ENCODE measurements around the gene CCDC197. TPM values are rescaled to one million over a fixed set of nuclear protein-coding genes. Genes with fewer than 3 reads are reported as not detected.
A peak's percentile ranks its signal among the peaks of the same experiment; 100 is the strongest.

CCDC197 gene
- total RNA-seq, 2 experiments from 2014 or later = 0.25 TPM; not detected in 1

DNA sequence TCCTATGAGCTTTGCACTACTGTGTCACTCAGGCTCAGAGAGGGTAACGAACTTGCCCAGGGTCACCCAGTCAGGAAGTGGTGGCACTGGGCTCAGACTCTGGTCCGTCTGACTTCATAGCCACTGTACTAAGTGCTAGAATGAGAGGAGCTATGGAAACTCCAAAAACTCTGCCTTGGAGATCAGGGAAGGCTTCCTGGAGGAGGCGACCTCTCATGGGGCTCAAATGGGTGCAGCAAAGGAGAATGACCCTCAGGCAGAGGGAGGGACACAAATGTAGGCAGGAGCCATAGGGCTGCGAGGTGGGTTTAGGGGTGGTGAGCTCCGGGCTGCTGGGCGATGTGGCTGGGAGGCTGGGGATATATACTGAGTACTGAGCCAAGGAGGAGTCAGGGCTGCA, 3.2 kb downstream of the CCDC197 start:
- no peak for ATAC-seq (ENCODE audit: low read depth)
- peaks cover 31% of the 10 kb centered on the region for H3K4me1 Mint-ChIP-seq
- no peaks in the 10 kb centered on the region for H3K9me3 Mint-ChIP-seq
- no peaks in the 10 kb centered on the region for H3K36me3 Mint-ChIP-seq
- no peak for DNase-seq
- POLR2A ChIA-PET = interaction anchor here (1.6 to 2.6 kb wide), 2 partner anchors 30 to 60 kb away, joined by 5 to 15 read pairs; no protein-coding TSS in a partner anchor
- H3K4me3 Mint-ChIP-seq = no peak overlapping the region
- peaks cover 3% of the 10 kb centered on the region for H3K27me3 Mint-ChIP-seq
- no peak overlapping the region for H3K27ac Mint-ChIP-seq

DNA sequence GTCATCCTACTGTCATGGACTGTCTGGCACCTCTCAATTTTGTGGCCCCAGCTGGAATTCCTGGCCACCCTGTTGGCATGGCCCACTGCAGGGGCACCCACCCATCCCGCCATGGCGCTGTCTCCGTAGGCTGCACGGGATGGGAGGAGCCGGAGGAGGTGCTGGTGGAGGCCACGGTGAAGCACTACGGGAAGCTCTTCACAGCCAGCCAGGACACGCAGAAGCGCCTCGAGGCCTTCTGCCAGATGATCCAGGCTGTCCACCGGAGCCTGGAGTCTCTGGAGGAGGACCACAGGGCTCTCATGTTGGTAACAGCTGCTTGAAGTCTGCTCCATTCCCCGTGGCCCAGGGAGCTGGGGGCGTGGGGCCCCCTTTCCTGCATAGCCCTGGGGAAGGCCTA, 3.9 kb downstream of the CCDC197 start:
- H3K4me1 Mint-ChIP-seq = peaks cover 28% of the 10 kb centered on the region
- POLR2A ChIA-PET = interaction anchor here (1.2 to 2.6 kb wide), 2 partner anchors 30 to 61 kb away, joined by 7 to 15 read pairs; no protein-coding TSS in a partner anchor
- ATAC-seq (ENCODE audit: low read depth) = no peak

DNA sequence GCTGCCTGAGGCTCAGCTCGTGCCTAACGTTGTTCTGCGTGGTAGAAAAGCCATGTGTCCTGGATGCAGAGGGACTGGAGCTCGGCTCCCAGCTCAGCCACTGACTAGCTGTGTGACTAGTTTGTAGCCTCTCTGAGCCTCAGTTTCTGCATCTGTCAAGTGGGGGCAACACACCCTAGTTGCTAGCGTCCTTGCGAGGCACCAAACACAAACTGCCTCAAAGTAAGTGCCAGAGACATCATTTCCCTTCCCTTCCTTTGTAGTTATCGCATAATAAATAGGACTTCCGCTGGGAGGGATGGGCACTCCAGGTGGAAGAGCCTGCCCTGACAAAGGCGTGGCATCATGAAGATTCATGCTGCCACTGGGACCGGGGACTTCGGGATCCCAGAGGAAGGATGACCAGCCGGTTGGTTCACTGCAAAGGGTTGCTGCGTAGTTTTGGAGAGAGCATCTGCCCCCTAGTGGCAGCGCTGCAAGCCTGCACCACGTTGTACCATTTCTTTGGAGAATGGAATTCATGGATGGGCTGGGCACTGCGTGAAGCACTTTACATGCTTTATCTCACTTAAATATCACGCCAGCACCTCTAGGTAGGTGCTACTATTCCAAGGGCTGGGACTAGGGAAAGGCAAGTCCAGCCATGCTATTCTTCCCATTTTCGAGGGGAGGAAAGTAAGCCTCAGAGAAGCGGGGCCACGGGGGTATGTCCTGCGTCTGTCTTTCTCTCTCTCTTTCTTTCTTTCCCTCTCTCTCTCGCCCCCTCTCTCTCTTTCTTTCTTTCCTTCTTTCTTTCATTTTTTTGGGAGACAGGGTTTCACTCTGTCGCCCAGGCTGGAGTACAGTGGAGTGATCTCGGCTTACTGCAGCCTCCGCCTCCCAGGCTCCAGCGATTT, 4.6 kb downstream of the CCDC197 start:
- no peaks in the 10 kb centered on the region for H3K36me3 Mint-ChIP-seq
- DNase-seq (peak; percentile 69), ATAC-seq (ENCODE audit: low read depth) (peak; percentile 76)
- POLR2A ChIA-PET = interaction anchor here (1.2 to 3.2 kb wide), 3 partner anchors 31 to 62 kb away, joined by 7 to 15 read pairs (median 12); no protein-coding TSS in a partner anchor
- peak overlapping the region; percentile 47 for H3K27ac Mint-ChIP-seq
- H3K4me1 Mint-ChIP-seq = peaks cover 28% of the 10 kb centered on the region
- H3K9me3 Mint-ChIP-seq = no peaks in the 10 kb centered on the region
- peaks cover 5% of the 10 kb centered on the region for H3K27me3 Mint-ChIP-seq
- peak overlapping the region; percentile 47 for H3K4me3 Mint-ChIP-seq

More for the DNA sequence above, 3.9 kb downstream of the CCDC197 start:
- H3K27me3 Mint-ChIP-seq = peaks cover 5% of the 10 kb centered on the region
- no peaks in the 10 kb centered on the region for H3K9me3 Mint-ChIP-seq
- DNase-seq = no peak
- H3K27ac Mint-ChIP-seq = no peak overlapping the region
- no peaks in the 10 kb centered on the region for H3K36me3 Mint-ChIP-seq
- H3K4me3 Mint-ChIP-seq = no peak overlapping the region

- H3K4me1 Mint-ChIP-seq = peaks cover 29% of the 10 kb centered on the region
- no peak overlapping the region for H3K4me3 Mint-ChIP-seq
Observed at GRCh38 chr14:94003397-94003796, 6.3 kb downstream of the CCDC197 start.

GRCh38 chr14:94004015-94004414, 6.9 kb downstream of the CCDC197 start:
- Mint-ChIP-seq H3K27ac (no peak overlapping the region), H3K9me3 (no peaks in the 10 kb centered on the region), H3K36me3 (no peaks in the 10 kb centered on the region), H3K4me3 (no peak overlapping the region), H3K4me1 (peaks cover 34% of the 10 kb centered on the region), H3K27me3 (peaks cover 5% of the 10 kb centered on the region)
- no peak for DNase-seq
- POLR2A ChIA-PET = interaction anchor here (3.2 kb wide), 1 partner anchor 64 kb away, joined by 12 read pairs; no protein-coding TSS in a partner anchor
- ATAC-seq (ENCODE audit: low read depth) = no peak

More at GRCh38 chr14:94003397-94003796, 6.3 kb downstream of the CCDC197 start:
- Mint-ChIP-seq H3K36me3 (no peaks in the 10 kb centered on the region), H3K27ac (no peak overlapping the region), H3K27me3 (peaks cover 5% of the 10 kb centered on the region), H3K9me3 (no peaks in the 10 kb centered on the region)
- ATAC-seq (ENCODE audit: low read depth) (no peak), DNase-seq (no peak)
- POLR2A ChIA-PET = interaction anchor here (3.2 kb wide), 1 partner anchor 64 kb away, joined by 12 read pairs; no protein-coding TSS in a partner anchor

DNA sequence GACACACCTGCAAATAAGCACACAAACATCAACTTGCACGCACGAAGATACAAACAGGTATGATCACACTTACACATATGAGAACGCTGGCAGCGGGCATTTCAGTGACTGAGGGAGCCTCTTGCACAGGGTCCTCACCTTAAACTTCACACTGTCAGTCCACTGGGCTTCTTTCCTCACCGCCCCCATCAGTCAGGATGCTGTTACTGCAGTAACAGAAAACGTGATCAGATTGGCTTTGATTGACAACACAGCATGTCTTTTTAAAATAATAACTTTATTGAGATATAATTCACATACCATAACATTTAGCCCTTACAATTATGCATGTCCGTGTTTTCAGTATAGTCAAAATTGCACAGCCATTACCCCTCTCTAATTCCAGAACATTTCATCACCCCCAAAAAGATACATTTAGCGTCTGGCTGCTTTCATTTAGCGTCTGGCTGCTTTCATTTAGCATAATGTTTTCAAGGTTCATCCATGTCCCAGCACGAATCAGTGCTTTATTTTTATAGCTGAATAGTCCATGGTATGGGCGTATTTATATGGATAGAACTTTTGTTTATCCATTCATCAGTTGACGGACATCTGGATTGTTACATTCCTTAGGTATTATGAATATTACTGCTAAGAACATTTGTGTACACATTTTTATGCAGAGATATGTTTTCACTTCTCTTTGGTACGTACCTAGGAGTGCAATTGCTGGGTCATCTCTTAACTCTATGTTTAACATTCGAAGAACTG, 8.4 kb downstream of the CCDC197 start:
- ATAC-seq (ENCODE audit: low read depth) = no peak
- Mint-ChIP-seq H3K27me3 (peaks cover 7% of the 10 kb centered on the region), H3K36me3 (no peaks in the 10 kb centered on the region), H3K9me3 (no peaks in the 10 kb centered on the region), H3K4me1 (peaks cover 43% of the 10 kb centered on the region), H3K27ac (no peak overlapping the region), H3K4me3 (no peak overlapping the region)
- no peak for DNase-seq
- POLR2A ChIA-PET = interaction anchor here (3.2 kb wide), 1 partner anchor 66 kb away, joined by 12 read pairs; no protein-coding TSS in a partner anchor

DNA sequence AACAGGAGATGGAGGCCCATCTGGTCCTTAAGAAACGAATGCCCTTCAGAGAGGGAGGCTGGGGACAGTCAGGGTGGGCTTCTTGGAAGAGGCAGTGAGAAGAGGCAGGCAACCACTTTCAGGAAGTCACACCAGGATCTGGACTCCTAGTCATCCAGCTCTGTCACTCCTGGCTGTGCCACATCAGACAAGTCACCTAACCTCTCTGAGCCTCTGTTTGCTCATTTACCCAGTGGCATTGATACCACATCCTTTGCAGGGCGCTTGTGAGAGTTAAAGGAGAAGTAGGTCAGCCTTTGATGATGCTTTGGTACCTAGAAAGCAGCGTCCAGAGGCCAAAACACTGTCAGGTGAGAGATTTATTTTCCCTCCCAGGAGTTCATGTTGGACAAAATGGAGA, 11.1 kb downstream of the CCDC197 start:
- peaks cover 54% of the 10 kb centered on the region for H3K4me1 Mint-ChIP-seq
- peak overlapping the region; percentile 29 for H3K4me3 Mint-ChIP-seq
- DNase-seq (no peak), ATAC-seq (ENCODE audit: low read depth) (peak; percentile 67)
- peaks cover 13% of the 10 kb centered on the region for H3K27me3 Mint-ChIP-seq
- H3K36me3 Mint-ChIP-seq = no peaks in the 10 kb centered on the region
- no peaks in the 10 kb centered on the region for H3K9me3 Mint-ChIP-seq
- POLR2A ChIA-PET = interaction anchor here (0.9 to 1.6 kb wide), 2 partner anchors 38 to 68 kb away, joined by 3 to 4 read pairs; no protein-coding TSS in a partner anchor
- peak overlapping the region; percentile 20 for H3K27ac Mint-ChIP-seq

DNA sequence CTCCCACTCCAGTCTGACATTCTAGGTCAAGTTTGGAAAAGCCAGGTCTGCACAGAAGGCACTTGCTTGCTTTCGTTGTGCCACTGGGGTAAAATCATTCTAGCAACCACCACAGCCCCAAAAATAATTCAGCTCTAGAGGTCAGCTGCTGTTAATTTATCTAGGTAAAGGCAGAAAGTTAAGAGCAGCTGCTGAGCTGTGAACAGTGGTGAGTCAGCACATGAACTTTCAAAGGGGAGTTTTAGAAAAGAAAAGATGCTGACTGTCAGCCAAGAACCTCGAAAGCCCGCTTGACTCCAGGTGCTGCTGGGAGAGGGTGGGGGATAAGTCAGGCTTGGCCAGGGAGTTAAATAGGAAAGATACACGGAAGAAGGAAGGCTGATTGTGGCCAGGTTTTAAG, 12.7 kb downstream of the CCDC197 start:
- no peaks in the 10 kb centered on the region for H3K9me3 Mint-ChIP-seq
- H3K36me3 Mint-ChIP-seq = no peaks in the 10 kb centered on the region
- H3K27ac Mint-ChIP-seq = no peak overlapping the region
- DNase-seq = no peak
- no peak for ATAC-seq (ENCODE audit: low read depth)
- H3K4me1 Mint-ChIP-seq = peaks cover 53% of the 10 kb centered on the region
- H3K4me3 Mint-ChIP-seq = peak overlapping the region; percentile 31
- peaks cover 15% of the 10 kb centered on the region for H3K27me3 Mint-ChIP-seq
- POLR2A ChIA-PET = interaction anchor here (1.3 kb wide), 1 partner anchor 32 kb away, joined by 3 read pairs; no protein-coding TSS in a partner anchor

DNA sequence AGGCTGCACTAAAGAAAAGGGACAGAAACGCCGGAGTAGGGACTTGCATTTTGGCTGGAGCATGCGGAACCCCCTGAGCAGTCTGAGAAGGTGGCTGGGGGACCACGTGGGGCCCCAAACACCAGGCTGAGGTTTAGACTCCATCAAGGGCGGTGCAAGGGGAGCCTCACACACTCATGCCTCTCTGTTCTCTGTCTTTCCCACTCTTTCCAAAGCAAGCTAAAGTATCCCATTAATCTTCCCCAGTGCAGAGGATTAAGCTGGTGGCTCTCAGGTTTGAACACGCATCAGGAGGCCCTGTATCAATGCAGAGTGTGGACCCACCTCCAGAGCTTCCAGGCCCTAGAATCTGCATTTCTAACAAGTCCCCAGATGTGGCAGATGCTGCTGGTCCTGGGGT, 13.5 kb downstream of the CCDC197 start:
- DNase-seq (no peak), ATAC-seq (ENCODE audit: low read depth) (no peak)
- Mint-ChIP-seq H3K4me3 (no peak overlapping the region), H3K36me3 (no peaks in the 10 kb centered on the region), H3K27ac (no peak overlapping the region), H3K27me3 (peaks cover 17% of the 10 kb centered on the region), H3K4me1 (peaks cover 49% of the 10 kb centered on the region), H3K9me3 (no peaks in the 10 kb centered on the region)
- POLR2A ChIA-PET = interaction anchor here (0.9 to 2.1 kb wide), 4 partner anchors 15 to 51 kb away, joined by 3 to 7 read pairs (median 6); partner anchors contain the start of gene OTUB2

- Mint-ChIP-seq H3K27me3 (peaks cover 23% of the 10 kb centered on the region), H3K27ac (peak overlapping the region; percentile 74), H3K9me3 (no peaks in the 10 kb centered on the region), H3K4me1 (peaks cover 49% of the 10 kb centered on the region), H3K36me3 (no peaks in the 10 kb centered on the region), H3K4me3 (peak overlapping the region; percentile 69)
- POLR2A ChIA-PET = interaction anchor here (1.5 to 2.1 kb wide), 3 partner anchors 14 to 52 kb away, joined by 5 to 7 read pairs (median 7); partner anchors contain the start of gene OTUB2
- ATAC-seq (ENCODE audit: low read depth) = peak; percentile 80
- DNase-seq = no peak
Observed at GRCh38 chr14:94011795-94012194, 14.7 kb downstream of the CCDC197 start.

DNA sequence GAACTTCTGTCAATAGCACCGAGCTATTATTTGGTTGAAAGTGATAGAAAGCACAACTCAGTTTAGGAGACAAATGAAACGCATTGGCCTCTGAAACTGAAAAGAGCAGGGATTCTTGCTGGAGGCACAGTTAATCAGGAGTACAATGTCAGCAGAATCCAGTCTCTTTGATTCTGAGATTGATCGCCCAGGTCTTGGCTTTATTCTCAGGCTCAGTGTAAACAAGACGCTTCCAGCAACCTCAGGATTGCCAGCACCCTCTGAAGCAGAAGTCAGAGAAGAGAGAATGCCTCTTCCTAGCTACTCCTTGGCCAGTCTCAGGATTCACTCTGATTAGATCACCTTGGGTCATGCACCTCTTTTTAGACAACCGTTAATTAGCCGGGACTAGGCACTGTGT, 17.3 kb downstream of the CCDC197 start:
- no peaks in the 10 kb centered on the region for H3K36me3 Mint-ChIP-seq

DNA sequence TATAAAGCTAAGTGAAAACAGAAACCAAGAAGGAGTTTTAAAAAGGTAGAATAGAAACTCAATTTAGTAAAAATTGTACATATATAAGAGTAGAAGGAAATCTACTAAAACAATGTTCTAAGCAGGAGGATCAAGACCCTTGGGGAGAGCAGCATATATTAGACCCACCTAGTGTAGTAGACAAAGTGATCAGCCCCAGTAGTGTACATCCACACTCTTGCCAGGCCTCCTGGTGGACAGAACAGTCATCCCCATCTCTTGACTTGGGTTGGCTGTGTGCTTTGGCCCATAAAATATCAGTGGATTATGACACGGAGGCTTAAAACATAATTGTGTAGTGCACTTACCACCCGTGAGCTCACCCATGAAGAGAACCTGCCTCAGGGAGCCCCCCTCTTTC, 18.1 kb downstream of the CCDC197 start:
- DNase-seq (no peak), ATAC-seq (ENCODE audit: low read depth) (no peak)
- POLR2A ChIA-PET = no interaction called here
- Mint-ChIP-seq H3K9me3 (no peaks in the 10 kb centered on the region), H3K27ac (no peak overlapping the region), H3K4me3 (no peak overlapping the region), H3K36me3 (no peaks in the 10 kb centered on the region), H3K4me1 (peaks cover 24% of the 10 kb centered on the region), H3K27me3 (peaks cover 40% of the 10 kb centered on the region)

More for the DNA sequence above, 17.3 kb downstream of the CCDC197 start:
- POLR2A ChIA-PET = no interaction called here
- ATAC-seq (ENCODE audit: low read depth) = no peak
- H3K27me3 Mint-ChIP-seq = peaks cover 36% of the 10 kb centered on the region
- no peak overlapping the region for H3K4me3 Mint-ChIP-seq
- H3K9me3 Mint-ChIP-seq = no peaks in the 10 kb centered on the region
- H3K4me1 Mint-ChIP-seq = peaks cover 30% of the 10 kb centered on the region
- DNase-seq = no peak
- H3K27ac Mint-ChIP-seq = no peak overlapping the region

DNA sequence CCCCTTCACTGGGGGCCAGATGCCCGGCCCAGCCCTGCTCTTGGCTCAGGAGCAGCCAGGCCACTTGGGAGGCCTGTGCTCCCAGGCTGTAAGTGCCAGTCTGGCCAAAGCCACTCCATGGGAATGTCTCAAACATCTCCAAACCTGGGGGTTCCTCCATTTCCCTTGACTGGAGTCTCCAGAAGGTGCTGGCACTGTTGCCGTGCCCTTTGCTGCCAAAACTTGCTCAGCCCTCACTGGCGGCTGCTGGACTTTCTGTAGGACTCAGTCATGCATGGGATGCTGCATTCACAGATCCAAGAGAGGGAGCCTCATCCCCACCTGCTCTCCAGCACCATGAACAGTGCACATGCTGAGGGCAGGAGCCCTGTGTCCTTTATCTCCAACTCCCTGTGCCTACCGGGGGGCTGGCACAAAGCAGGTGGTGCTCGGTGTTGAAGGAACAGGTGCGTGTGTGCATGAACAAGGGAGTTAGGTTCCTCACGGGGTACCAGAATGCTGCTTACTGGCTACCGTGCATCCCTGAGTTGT, 19.4 kb downstream of the CCDC197 start:
- H3K4me3 Mint-ChIP-seq = no peak overlapping the region
- no peak overlapping the region for H3K27ac Mint-ChIP-seq
- H3K4me1 Mint-ChIP-seq = peaks cover 23% of the 10 kb centered on the region
- POLR2A ChIA-PET = no interaction called here
- no peak for ATAC-seq (ENCODE audit: low read depth)
- no peak for DNase-seq
- H3K9me3 Mint-ChIP-seq = no peaks in the 10 kb centered on the region
- H3K36me3 Mint-ChIP-seq = no peaks in the 10 kb centered on the region
- peaks cover 41% of the 10 kb centered on the region for H3K27me3 Mint-ChIP-seq
